ENCODE data around the gene MIER3. TPM values are rescaled to one million over a fixed set of nuclear protein-coding genes. Genes with fewer than 3 reads are reported as not detected.

The MIER3 gene
- total and polyA plus RNA-seq, 9 of the 15 experiments (the other 6 are each of a cell fraction or from before 2014, with no cell fraction given) = 4.1 to 29.3 (median 13.0) TPM

DNA sequence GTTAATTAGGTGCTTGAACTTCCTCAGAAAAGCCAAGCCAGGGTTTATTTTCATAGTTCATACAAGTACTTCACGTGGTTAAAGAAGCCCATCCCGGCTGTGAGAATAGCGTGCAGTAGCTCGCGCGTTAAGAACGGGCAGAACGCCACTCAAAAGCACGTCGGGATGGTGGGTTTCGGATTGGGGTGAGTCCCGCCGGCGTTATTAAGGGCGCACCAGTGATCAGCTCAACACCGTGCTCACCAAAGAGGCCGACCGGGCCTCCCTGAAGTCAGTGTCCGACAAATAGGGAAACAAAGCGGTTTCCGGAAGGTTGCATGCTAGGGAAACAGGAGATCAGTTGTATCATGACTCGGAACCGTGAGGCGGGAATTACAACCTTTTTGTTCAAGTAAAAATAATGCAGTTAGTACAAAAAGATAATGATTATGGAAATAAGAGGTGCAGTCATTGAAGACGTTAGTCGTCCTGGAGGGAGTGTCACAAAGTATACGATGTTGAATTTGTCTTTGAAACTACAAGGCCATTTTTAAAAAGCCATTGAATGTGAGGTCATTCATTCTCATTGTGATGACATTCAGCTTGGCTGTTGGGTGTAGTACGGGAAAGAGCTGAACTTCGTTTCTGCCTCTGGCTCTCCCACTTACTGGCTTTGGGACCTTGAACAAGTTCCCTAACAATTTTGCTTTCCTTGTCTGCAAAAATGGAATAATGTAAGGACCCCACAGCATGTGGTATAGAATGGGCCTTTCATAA lies 41.5 kb downstream of the MIER3 start (continued):
- TF ChIP-seq, protein P1, sequence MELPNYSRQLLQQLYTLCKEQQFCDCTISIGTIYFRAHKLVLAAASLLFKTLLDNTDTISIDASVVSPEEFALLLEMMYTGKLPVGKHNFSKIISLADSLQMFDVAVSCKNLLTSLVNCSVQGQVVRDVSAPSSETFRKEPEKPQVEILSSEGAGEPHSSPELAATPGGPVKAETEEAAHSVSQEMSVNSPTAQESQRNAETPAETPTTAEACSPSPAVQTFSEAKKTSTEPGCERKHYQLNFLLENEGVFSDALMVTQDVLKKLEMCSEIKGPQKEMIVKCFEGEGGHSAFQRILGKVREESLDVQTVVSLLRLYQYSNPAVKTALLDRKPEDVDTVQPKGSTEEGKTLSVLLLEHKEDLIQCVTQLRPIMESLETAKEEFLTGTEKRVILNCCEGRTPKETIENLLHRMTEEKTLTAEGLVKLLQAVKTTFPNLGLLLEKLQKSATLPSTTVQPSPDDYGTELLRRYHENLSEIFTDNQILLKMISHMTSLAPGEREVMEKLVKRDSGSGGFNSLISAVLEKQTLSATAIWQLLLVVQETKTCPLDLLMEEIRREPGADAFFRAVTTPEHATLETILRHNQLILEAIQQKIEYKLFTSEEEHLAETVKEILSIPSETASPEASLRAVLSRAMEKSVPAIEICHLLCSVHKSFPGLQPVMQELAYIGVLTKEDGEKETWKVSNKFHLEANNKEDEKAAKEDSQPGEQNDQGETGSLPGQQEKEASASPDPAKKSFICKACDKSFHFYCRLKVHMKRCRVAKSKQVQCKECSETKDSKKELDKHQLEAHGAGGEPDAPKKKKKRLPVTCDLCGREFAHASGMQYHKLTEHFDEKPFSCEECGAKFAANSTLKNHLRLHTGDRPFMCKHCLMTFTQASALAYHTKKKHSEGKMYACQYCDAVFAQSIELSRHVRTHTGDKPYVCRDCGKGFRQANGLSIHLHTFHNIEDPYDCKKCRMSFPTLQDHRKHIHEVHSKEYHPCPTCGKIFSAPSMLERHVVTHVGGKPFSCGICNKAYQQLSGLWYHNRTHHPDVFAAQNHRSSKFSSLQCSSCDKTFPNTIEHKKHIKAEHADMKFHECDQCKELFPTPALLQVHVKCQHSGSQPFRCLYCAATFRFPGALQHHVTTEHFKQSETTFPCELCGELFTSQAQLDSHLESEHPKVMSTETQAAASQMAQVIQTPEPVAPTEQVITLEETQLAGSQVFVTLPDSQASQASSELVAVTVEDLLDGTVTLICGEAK (IDR thresholded peaks at IDR 0.05) = 0 out of 2 replicates have a peak, but pooled peaks have one; percentile 61
- TF ChIP-seq, protein P1 (CRISPR knock-in tag; IDR thresholded peaks at IDR 0.05) = no peak
- TF ChIP-seq ZBTB17 (CRISPR knock-in tag; IDR thresholded peaks at IDR 0.05) = 0 out of 2 replicates have a peak, but pooled peaks have one; percentile 31
- peak; percentile 64; the same call in 1 of the 2 replicates for TF ChIP-seq HDAC2 (IDR thresholded peaks at IDR 0.05)
- no peak for TF ChIP-seq TFAM (CRISPR knock-in tag; conservative IDR thresholded peaks at IDR 0.05)
- TF ChIP-seq HDAC1 (IDR thresholded peaks at IDR 0.05) = peak in 1 of 2 experiments; percentile 72; a peak in 2 of 4 replicates
- TF ChIP-seq RBM39 (optimal IDR thresholded peaks at IDR 0.05; ENCODE audit: low read depth, low read length) = peak; percentile 3
- TF ChIP-seq, protein P2, sequence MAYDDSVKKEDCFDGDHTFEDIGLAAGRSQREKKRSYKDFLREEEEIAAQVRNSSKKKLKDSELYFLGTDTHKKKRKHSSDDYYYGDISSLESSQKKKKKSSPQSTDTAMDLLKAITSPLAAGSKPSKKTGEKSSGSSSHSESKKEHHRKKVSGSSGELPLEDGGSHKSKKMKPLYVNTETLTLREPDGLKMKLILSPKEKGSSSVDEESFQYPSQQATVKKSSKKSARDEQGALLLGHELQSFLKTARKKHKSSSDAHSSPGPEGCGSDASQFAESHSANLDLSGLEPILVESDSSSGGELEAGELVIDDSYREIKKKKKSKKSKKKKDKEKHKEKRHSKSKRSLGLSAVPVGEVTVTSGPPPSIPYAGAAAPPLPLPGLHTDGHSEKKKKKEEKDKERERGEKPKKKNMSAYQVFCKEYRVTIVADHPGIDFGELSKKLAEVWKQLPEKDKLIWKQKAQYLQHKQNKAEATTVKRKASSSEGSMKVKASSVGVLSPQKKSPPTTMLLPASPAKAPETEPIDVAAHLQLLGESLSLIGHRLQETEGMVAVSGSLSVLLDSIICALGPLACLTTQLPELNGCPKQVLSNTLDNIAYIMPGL (CRISPR knock-in tag; IDR thresholded peaks at IDR 0.05) = no peak
- TF ChIP-seq ZNF436 (CRISPR knock-in tag; IDR thresholded peaks at IDR 0.05) = no peak
- TF ChIP-seq HMGN3 (IDR thresholded peaks at IDR 0.05; ENCODE audit: borderline replicate concordance, extremely low read depth, insufficient read length, low read depth, low read length) = no peak
- no peak for TF ChIP-seq TEAD2 (tag; IDR thresholded peaks at IDR 0.05)
- no peak for TF ChIP-seq CTBP1 (IDR thresholded peaks at IDR 0.05; ENCODE audit: borderline replicate concordance)
- TF ChIP-seq THRAP3 (IDR thresholded peaks at IDR 0.05; ENCODE audit: borderline replicate concordance) = peak; percentile 24; the same call in 1 of the 2 replicates
- TF ChIP-seq STAT5B (CRISPR knock-in tag; IDR thresholded peaks at IDR 0.05) = no peak
- no peak for TF ChIP-seq ZBTB1 (CRISPR knock-in tag; IDR thresholded peaks at IDR 0.05; ENCODE audit: borderline replicate concordance, low read depth)
- TF ChIP-seq, protein P3, sequence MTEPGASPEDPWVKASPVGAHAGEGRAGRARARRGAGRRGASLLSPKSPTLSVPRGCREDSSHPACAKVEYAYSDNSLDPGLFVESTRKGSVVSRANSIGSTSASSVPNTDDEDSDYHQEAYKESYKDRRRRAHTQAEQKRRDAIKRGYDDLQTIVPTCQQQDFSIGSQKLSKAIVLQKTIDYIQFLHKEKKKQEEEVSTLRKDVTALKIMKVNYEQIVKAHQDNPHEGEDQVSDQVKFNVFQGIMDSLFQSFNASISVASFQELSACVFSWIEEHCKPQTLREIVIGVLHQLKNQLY (CRISPR knock-in tag; conservative IDR thresholded peaks at IDR 0.05) = no peak
